GM19455 (cell line): ENCODE measurements around the gene FBXO30.

Experiments
- ATAC-seq: cut with Tn5 transposase; IDR thresholded peaks from one replicate; pipeline ENCODE4 v1.9.1; 2021; ENCODE audit not compliant: unreplicated experiment

The FBXO30 gene

GRCh38 chr6:145814501-145815308 lies at the start of gene FBXO30:
Gene FBXO30 (minus strand): TSS chr6:145814795. CDS start chr6:145806405, 8,390 bp downstream.
- peak; percentile 80 for ATAC-seq

DNA sequence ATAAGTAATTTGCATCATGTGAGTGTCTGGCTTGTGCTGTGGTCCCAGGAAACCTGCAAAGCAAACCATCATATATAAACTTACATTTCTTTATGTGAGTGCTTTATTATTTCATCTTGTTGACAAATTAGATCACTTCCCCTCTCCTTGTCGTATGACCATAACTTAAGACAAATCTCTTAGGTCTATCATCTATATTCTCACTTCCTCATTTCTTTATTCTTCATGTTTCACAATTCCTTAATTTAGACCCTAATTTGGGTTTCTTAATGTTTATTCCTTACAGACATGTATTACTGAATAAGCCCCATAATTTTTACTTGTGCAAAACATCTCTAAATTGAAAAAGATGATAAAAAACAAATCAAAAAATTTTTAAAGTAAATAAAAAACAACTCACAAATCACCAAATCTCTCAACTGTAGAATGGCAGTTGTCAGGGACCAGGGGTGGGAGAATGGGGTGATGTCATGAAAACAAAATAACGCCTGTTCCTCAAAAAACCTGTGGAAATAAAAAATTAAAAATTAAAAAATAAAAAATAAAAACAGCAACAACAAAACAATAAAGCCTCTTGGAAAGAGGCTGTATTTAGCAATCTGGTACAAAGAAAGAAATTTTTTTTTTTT lies 49.5 kb upstream of the FBXO30 start:
- ATAC-seq: no peak

- ATAC-seq: no peak
Measured at GRCh38 chr6:145863366-145863765, 48.8 kb upstream of the FBXO30 start.

GRCh38 chr6:145860562-145860961 lies 46.0 kb upstream of the FBXO30 start:
- ATAC-seq: no peak

DNA sequence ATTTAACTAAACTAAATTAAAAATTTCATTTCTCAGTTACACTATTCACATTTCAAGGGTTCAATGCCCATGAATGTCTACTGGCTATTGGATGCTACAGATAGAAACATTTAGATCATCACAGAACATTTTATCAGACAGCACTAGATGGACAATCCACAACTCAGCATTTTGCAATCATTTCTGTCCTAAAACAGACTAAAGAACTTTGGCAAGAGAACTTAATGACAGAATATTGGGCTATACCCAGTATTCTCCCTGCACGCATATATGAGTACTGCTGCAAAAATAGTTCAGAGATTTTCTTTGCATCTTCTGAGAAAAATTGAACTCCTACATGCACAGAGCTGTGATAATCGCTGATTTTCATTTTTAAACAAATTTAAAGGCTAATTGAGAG lies 36.1 kb upstream of the FBXO30 start:
- no peak for ATAC-seq

DNA sequence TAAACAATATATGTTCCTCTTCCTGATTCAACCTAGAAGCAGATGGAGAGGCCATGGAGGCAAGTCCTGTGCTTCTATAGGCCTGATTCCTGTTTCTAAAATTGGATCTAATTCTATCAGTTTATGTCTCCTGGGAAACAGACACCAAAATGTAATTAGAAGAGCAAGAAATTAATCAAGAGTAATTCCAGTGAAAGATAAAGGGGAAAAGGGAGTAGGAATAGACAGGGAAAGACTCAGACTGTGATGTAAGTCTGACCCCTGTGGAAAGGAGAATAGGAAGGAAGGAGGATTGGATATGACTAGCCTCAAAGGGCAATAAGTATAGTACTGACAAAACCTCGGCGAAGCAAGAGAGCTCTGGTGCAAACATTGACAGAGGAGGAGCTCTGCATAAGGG lies 33.9 kb upstream of the FBXO30 start:
- ATAC-seq: no peak

DNA sequence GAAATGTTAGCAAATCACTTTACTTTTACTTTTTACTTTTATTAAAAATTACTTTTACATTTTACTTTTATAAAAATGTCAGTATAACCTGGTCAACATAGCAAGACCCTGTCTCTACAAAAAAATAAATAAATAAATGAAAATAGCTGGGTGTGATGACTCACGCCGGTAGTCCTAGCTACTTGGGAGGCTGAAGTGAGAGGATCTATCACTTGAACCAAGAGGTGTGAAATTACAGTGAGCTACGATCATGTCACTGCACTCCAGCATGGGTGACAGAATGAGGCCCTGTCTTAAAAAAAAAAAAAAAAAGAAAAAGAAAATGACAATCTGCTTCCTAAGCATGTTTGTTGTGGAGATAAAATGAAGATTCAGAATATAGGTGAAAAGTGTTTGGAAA lies 31.0 kb upstream of the FBXO30 start:
- no peak for ATAC-seq

DNA sequence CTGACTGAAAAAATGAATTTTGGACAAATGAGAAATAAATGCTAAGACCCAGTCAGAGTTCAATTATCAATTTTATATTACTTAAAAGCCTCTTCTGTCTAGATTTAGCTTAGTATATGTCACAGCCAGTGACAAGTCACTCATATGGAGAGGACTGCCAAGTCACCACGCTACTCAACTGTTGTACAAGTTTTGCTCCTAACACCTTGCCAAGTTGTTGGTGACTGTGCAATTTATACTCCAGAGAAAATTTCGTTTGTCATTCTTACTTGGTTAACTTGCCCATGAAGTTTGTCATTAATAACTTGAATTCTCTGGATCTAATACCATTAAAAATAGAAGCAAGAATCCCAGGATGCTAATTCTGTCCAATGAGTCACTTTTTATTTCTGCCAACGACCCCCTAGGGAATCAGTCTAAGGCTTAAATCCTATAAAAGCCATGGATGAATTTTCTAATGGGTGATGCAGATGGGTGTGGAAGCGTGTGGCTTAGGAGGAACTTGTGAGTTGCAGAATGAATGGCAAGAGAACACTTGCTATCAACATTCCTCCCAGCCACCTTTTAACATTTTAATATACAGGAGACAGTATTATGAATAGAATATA lies 30.4 kb upstream of the FBXO30 start:
- no peak for ATAC-seq

DNA sequence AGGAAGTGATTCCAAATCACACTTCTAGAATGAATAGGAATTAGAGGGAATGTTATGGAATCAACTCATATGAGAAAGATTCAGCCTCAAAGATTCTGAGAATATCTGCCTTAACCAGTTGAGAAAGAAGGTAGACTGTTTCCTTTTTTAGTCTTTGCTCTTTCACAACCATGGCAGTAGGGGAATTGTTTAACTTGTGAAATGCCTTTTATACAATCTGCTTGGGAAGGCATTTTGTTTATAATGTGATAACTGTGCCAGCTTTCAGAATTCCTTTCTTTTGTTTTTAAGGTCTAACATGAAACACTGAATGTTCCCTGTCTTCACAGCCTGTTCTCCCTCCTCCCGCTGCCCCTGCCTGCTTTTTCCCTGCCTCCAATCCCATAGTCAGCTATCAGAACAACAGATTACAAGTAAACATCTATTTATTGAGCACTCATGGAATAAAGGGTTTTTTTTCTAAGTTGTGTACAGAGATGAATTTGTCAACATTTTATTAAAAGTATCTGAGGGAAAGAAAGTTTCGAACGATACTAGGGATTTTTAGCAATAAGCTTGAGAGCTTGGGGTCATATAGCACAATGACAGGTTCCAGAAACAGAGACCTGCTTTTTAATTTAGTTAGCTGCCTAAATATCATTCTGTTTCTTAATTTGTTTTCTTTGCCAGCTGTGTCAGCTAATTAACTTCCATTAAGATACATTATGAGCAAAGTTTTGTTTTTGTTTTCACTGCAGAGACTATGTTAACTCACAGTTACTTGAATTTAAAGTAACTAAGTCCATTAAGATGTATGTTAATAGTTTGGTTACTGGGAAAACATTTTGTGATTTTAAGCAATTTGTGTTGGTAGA lies 28.3 kb upstream of the FBXO30 start:
- ATAC-seq: no peak

DNA sequence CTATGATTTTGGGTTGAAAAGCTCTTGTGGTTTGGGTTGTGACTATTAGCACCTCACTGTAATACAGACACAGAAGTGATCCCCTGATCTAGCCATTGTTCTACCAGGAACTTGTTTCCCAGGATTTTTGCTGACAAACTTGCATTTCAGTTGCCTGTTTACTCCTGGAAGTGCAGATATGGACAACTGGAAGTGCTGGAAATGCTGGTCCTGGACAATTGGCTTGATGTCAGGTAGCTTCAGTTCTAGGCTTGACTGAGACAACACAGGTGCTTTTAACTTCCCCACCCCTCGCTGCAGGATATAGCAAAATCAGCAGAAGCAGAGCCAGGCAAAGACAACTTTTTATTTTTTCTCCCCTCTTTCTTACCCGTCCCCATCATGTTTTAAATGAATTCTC lies 27.1 kb upstream of the FBXO30 start:
- no peak for ATAC-seq

GRCh38 chr6:145839653-145840052 lies 25.1 kb upstream of the FBXO30 start:
- no peak for ATAC-seq

GRCh38 chr6:145838305-145838704 lies 23.7 kb upstream of the FBXO30 start:
- no peak for ATAC-seq

DNA sequence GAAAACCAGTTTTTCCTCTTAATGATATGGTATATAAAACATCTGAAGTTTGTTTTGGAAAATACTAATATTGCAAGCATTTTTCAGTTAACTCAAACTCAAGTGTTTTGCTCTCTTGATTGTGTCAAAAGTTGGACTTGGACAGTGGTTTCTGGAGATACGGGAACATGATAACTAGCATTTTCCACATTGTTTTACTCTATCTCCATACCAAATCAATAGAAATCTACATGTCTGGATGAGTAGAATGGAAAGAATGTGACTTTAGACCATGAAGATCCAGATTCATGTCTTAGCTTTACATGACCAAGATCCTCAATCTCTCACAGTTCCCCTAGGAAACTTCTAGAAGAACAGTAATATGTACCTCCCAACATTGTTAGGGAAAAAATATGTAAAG lies 22.2 kb upstream of the FBXO30 start:
- ATAC-seq: no peak

DNA sequence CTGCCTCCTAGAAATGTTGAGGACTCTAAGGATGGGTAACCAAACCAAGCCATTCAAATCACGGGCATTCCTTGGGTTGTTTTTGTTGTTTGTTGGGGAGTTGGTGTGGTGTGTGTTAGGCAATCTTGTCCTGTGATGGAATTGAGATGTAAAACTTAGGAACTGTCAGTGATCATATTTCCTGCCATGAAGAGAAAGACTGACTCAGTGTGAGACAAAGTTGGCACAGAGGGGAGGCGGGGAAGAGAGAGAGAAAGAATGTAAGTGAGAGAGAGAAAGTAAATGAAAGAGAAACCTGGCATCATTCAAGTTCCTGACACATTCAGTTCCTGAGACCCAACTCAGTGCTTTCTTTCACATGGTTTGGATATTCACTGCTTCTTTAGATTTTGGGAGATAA lies 21.6 kb upstream of the FBXO30 start:
- no peak for ATAC-seq

GRCh38 chr6:145830612-145831011 lies 16.0 kb upstream of the FBXO30 start:
- no peak for ATAC-seq

DNA sequence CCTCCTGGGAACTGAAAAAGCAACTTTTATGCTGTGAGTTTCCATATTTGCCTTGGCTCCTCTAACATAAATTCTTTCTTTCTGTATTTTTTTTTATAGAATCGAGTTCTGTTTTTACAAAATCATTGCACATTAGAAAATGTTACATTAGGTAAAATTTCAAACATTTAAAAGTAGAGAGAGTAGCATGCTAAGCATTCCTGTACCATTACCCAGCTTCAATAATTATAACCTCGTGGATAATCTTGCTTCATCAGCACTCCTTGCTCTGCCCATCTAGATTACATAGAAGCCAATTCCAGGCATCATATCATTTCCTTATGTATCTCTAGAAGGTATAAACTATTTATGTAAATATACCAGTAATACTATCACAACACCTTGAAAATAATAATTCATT lies 15.4 kb upstream of the FBXO30 start:
- no peak for ATAC-seq

DNA sequence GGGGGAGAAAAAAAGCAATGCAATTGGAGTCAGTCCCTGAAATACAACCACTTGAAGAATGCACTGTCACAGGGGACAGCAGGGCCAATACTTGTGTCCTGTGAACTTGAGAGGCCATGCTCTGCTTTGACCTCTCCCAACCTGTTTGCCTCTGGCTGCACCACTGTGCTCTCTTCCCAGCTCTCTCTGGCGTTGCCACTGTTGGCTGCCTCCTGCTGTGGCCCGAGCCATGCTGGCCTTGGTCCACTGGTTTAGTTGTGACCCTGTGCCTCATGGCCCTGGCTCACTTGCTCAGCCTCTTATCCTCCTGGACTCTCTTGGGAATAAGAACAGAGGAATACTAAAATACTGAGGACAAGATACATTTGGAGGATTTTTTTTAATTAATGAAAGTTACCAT lies 14.5 kb upstream of the FBXO30 start:
- ATAC-seq: no peak

- no peak for ATAC-seq
Measured at GRCh38 chr6:145824344-145824743, 9.7 kb upstream of the FBXO30 start.

DNA sequence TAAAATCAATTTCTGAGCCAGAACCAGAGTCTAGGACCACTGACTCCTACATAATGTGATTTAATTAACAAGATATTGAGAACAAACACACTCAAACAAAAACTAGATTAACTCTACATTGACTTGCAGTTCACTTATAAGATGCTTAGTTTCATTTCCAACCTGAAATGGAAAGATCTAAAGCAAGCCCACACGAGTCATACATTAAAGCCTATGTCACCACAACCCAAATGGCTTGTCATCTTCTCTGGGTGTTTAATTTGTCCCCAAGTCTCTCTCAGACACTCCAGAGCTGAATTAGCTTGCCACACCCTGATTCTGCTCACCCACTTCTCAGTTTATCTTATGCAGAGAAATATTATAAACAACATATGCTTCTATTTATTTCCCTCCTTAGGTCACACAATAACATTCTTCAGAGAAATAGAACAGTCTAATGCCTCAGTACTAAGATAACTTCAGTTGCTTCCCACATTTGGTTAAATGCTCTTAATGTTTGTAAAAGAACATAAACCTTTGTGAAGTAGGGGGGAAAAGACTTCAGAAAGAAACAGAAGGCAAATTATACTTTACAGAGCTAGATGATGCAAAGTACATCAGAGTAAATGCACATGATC lies 8.8 kb upstream of the FBXO30 start:
- ATAC-seq: no peak

DNA sequence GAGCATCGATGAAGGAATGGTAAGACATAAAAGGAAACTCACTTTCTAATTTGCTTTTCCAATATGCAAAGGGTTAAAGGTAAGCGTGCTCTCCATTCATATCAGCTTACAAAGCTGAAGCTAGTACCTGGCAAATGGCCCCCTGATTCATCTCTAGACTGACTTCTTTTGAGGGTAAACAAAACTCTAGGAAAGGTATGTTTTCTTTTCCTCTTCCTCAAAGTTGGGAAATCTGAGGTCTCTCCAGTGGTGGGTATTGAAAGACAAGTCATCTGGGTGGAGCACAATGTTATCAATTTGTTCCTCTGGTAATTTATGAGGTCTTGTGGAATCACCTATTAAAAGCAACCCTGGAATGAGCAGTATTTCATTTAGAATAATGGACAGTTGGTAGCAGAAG lies 7.9 kb upstream of the FBXO30 start:
- ATAC-seq: no peak

- ATAC-seq: no peak
Measured at GRCh38 chr6:145819994-145820393, 5.4 kb upstream of the FBXO30 start.
